Activated T-helper 9 cell treated with anti-CD3 and anti-CD28 coated beads, Interleukin-2, amount 50 U/mL, for 16 hours (primary cell): ENCODE results near the gene ZNF536.

ENCODE experiments used
- DNase-seq: peaks from one replicate; pipeline ENCODE4 v3.0.0-alpha.2; 2020; ENCODE audit warnings: low read depth

ZNF536 gene

DNA sequence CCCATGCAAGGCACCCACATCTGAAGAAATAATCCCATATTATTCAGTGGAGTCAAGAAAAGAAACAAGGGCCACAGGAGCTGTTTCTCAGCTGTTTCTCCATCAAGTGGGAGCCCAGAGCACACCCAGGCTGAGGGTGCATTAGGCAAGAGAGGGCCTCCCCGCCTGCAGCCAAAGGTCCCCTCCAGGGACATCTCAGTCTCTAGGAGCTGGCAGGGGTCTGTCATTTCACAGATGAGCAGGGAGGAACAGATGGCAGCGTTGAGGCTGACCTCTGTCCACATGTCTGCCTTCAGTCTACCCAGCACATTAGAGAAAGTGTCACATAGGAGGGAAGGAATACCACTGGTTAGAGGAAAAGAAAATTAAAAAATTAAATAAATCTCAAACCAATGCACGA, 157.7 kb downstream of the ZNF536 start:
- DNase-seq, result no peak

DNA sequence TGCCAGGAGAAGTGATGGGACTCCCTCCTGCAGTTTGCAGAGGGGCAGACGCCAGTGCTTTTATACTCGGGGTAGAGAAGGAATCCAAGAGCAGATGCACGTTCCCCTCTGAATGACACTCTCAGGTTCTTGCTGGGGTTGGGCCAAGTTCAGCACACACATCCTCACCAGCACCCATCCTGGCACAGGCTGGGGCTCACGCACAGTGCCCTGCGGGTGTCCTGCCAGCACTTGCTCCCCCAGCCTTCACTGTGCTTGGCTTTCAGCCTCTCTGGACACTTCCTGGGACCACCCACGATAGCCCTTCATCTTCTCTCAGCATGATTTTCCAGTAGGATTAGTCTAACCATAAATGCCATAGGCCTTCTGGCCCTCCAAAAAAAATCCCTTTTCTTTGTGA, 158.6 kb downstream of the ZNF536 start:
- no peak for DNase-seq

DNA sequence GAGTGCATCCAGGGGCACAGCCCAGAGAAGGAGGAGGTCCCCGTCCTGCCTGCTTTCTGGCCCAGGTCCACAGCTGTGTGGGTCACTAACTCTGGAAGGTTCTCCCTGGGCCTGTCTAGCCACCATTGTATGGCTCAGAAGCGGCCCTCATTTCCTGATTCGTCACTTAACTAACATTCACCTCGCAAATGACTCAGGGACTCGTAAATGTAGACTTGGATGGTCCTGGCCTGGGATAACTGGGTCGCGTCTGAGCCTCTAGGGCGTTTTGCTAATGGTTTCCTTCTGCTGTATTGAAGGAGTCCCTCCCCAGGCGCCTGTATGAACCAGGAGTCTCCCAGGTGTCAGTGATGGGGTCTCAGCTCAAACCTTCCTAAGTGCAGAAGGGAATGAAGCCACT, 162.8 kb downstream of the ZNF536 start:
- DNase-seq, result no peak

DNA sequence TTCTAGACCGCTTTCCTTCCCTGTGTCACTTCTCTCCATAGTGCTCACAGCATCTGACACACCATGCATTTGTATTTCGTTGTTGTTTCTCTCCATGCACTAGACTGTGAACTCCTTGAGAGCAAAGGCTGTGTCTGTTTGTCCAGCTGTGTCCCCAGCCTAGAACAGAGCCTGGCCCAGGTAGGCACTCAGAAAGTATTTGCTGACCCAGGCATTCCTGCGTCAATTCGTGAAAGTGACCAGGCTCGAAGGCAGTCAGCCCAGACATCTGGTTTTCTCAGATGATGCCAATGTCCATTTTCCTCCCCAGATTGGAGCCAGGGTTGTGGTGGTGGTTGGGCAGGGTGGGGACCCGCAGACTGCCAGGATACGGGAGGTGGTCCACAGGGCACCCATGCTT, 164.8 kb downstream of the ZNF536 start:
- no peak for DNase-seq

DNA sequence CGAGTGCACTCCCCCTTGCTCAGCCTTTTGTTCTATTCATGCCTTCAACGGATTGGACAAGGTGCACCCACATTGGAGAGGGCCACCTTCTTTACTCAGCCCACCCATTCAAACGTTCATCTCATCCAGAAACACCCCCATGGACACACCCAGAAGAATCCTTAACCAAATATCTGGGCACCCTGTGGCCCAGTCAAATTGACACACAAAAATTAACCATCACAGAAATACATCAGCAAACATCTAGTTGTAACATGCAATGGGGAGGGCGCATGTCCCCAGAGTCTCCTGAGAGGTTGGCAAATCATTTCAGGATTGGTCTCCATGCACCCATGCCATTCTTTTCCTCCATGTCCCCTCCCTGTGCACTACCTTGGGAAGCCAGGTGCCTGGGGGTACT, 167.1 kb downstream of the ZNF536 start:
- no peak for DNase-seq

DNA sequence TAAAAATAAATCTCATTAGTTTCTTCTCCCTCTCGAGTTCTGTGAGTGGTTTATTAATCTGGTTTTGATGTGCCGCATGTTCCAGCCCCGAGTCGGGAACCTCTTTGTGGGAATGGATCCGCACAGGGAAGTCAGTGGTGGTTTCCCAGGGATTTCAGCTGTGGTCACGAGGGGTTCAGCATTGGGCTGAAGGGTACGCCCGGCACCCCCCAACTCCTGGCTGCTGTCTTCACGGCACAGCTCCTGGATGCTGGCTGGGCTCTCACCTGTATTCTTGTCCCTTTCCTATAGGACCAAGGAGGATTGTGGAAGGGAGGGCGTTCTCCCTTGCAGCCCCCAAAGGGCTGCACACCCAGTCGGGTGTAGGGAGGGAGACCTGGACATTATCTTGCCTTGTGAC, 167.8 kb downstream of the ZNF536 start:
- DNase-seq, result no peak

DNA sequence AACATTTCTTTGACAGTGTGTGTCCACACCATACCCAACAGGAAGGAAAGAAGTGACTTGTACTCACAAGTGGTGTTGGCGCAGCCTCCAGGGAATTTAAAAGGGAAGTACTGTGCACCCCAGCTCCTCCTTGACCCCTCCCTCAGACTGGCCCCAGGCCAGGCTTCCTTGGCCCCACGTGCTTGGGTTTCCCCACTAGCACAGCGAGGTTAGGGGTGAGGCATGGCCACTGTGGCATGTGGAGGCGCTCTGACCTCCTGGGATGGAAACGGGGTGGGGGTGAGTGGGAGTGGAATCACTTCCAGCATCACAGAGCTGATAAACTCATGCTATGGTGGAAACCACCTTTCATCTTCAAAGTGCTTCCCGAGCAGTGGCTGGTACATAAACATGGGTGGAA, 168.6 kb downstream of the ZNF536 start:
- DNase-seq, result no peak

DNA sequence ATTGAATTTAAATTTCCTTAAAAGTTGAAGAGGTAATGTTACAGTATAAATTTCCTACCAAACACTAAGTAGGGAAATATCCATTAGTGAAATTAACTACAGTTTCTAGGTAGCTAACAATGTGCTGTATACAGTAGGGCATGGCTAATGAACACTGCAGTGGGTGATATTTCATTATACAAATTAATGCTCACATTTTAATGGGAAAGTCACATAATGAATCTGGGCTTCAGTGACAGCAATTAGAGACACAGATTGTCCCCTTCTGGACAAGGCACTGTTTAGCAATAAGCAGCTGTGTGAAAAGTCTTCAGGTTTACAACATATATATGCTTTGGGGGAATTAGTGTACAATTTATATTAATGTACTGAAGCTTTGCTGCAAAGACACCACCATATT, 169.4 kb downstream of the ZNF536 start:
- DNase-seq, result no peak

DNA sequence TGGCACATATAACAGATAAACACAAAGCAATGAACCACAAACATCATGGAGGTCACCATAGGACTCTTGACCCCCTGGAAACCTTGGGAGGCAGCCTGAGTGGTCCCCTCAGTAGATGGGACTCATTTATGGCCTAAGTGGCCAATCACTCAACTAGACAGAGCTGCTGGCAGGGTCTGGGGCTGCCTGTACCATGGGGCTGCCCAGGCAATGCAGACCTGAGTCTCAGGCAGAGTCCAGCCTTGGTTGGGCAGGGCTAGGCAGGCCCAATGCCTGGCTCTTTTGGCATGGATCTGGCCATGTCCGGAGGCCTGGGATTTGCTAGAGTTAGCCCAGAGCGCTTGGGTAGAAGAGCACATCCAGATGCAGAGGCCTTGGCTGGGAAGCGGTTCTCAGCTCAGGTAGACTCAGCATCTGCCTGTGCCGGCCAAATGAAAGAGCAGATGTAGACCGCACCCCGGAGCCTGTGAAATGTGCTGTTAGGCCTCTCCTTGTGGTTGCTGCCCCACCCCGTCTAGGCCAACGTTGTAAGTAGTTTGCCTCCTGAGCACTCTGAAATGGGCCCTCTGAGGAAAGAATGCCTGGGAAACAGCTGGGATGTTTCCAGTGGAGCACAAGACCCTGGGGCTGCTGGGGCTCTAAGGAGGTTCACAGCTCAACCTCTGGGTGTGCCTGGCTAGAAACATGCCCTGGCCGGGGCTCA, 171.2 kb downstream of the ZNF536 start:
- no peak for DNase-seq

DNA sequence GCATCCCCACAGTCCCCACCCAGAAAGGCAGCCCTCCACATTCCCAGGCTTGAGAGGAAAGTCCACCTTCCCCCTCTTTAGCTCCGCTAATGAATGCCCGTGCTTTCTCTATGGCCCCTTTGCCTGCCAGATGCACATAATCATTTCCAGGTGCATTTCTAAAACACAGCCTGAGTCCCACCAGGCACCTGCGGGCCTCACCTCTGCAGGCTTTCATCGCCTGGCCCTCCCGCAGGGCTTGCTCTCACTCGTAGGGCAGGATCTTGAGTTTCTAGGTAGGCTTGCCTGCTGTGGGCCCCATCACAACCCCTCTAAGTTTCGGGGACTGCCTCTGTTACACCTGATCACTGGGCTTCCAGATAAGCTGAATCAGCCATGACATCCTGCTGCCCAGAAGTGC, 173.6 kb downstream of the ZNF536 start:
- DNase-seq, result no peak

DNA sequence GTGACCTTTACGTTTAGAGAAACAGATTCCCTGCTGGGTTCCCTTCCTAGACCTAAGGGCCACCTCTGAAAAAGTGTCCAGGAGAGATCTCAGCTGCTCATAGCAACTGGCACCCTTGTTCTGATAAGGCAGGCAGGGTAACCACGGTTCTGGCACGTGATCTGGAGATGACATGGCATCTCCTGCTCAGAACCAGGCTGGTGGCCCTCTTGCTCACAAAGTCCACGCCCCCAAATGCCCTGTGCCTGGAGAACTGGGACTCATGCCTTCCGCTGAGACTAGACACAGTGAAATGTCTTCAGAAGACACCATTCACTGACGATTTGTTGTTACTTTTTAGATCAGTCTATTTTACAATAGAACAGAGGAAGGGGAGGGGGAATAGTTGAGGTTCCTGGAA, 174.1 kb downstream of the ZNF536 start:
- no peak for DNase-seq

DNA sequence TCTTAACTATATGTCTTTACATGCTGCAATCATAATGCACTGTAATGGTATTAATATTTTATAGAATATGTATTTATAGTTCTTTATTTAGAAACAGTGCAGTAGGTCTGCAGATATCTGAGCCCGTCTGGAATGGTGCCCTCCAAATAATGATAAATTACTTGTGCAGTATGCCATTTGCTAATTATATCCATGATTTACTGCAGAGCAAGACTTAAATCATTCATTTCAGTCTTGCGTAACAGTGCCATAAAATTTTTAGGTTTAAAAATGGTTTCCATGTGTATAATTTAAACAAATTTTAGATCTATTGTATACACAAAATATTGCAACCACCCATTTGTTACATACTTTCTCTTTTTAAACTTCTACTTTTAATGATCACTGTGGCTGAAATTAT, 175.1 kb downstream of the ZNF536 start:
- DNase-seq, result no peak

DNA sequence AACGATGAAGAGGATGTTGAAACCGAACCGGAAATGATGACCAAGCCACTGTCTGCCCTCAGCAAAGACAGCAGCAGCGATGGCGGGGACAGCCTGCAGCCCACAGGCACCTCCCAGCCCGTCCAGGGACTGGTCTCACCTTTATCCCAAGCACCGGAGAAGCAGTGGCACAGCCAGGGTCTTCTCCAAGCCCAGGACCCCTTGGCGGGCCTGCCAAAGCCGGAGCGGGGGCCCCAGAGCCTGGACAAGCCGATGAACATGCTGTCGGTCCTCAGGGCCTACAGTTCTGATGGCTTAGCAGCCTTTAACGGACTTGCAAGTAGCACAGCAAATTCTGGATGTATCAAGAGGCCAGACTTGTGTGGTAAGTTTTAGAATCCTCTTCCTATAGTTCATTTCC, 177.0 kb downstream of the ZNF536 start:
- DNase-seq, result no peak

DNA sequence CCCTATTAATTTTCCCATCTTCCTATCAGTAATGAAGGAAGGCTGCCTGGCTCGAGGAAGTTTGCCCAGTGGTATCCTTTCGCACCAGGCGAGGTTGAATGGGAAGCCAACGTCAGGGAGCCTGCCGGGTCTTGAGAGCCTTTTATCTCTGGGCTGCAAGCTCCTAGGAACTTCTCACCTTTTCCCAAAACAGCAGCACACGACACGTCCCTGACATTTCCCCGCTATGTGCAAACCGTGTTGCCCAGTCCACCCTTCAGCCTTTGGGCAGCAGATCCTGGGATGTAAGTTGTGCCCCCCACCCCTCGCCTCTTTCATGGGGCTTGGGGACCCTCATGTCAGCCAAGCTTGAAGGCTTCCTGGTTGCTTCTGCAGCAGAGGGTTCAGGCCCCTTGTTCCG, 179.1 kb downstream of the ZNF536 start:
- DNase-seq, result no peak

DNA sequence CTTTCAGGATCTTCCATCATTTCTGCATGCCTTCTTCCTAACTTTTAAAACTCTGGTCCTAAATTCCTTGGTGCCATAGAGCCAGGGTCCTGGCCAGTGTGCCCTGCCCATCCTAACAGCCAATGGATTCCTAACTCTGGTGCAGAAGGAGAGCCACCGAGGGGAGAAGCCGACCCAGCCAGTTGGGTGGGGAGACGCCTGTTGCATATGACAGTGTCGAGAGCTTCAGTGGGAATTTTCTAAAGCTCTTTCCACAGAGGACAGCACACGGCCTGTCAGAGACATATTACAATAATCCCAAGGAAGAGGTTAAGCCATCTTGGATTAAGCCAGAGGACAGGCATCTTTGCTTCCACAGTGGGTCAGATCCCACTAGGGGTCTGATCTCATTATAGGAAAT, 180.4 kb downstream of the ZNF536 start:
- DNase-seq, result no peak

DNA sequence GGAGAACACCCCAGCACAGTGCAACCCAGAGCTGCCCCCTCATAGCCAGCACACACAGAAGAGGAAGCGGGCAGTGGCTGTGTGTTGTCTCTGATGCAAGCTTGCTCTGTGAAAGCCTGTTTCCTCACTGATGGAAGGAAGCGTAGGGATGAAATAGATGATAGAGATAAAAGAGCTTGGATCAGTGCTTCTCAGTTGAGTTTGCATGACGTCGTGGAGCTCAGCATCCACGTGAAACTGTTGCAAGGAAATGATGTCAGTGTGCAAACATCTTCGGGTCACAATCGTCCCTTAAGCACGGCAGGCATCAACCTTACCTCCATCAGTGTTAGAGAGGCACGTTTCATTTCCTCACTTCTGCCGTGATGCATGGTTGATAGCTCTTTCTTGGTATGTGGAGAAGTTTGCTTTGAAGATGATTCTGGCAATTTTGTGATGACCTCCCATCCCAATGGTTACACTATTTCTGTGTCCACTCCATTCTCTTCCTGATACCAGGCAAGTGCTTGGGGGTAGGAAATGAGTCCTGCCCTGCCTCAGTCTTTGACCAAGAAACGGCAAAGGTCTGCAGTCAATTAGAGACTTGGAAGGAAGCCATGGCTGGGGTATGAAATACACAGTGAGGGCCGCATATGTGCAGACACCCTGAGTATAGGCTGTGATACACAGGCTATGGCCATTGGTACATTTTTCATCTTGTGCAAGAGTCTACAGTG, 183.0 kb downstream of the ZNF536 start:
- no peak for DNase-seq

DNA sequence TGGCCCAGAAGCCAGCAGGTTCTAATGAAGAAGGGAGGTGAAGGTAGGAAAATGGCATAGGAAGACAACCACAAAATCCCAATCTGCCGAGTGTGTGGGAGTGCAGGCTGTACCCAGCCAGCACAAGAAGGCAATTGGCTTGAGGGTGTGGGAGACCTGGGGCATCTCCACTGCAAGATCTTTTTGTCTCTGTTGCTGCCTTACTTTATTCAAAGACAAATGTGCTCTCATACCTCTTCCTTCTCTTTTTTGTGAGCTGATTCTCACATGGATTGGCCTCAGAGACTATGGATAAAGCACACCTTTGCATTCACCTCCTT, 183.6 kb downstream of the ZNF536 start:
- DNase-seq, result no peak

DNA sequence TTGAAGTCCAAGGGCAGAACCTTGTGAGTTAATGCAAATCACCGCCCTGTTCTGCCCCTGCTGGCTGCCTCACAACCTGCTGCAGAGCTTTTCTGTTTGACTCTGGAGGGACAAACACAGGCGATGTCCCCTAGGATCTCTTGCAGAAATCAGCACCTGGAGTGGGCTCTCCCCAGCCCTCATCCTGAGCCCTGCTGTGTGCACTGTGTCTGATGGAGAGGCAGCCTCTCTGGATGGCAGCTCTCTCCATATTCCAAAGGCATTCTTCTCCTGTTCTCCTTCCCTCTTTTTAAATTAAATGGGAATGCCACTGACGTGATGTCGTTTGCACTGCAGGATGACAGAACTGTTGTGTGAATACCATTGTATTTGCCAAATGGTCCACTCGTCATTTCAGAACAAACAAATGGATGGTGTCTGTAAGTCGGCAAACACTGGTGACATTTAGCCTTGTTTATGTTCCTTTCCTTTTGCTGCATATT, 184.1 kb downstream of the ZNF536 start:
- DNase-seq, result no peak

DNA sequence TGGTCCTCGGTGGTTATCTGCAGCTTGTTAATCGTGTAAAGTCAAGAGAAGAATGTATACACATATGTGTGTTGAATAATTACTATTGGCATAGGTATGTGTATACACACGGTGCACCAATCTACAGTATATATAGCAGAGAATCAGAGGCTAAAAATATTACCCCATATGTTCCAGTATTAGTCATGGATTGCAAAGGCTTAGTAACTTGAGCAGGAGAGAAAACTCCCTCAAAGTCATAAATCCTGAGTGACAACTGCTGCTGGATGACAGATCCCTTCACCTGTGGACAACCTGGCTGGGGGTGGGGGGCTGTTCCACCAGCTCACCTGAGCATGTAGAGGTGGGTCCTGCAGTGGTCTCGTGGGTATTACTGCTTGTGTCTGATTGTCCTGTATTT, 185.0 kb downstream of the ZNF536 start:
- no peak for DNase-seq

DNA sequence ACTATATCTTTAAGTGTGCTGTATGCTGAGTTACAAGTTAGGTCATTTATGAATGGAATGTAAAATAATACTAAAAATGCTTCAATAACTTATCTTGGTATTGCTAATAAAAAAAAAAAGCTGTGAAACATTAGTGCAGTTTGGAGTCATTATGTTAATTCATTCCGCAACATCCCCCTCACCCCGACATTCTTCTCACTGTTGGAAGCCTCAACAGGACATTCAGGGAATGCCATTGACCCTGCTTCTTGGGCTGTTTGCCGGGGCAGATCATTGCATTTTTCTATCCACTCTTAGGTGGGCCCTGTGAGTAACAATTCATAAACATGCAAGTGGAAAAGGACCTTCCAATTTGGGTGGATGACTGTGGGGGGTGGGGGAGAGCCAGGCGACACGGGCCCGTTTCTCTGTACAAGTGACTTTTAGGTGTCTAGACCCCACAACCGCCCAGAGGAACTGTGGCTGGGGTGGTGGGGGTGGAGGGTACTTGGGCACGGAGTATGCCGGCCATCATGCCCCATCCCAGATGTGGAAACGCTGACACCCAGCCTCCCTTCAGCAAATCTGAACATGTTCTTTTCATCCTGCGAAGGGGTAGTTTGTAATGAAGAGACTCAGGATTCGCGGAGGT, 185.9 kb downstream of the ZNF536 start:
- no peak for DNase-seq

DNA sequence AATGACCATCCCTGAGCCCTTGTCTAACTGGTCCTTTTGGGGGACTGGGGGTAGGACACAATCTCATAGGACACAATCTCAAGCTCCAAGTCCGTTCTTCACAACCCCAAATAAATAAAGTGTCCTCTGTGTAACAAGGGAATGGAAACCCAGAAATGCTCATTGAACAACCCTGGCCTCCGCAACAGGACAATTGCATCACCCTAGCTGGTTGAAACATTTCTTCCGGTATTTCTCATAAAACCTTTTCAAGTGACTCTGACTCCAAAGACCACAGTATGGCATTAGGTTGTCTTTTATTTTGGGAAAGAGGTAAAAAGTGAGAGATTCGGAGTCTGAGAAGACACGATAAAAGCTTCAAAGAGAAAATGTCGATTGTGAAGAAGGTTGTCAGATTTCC, 186.6 kb downstream of the ZNF536 start:
- DNase-seq, result no peak

DNA sequence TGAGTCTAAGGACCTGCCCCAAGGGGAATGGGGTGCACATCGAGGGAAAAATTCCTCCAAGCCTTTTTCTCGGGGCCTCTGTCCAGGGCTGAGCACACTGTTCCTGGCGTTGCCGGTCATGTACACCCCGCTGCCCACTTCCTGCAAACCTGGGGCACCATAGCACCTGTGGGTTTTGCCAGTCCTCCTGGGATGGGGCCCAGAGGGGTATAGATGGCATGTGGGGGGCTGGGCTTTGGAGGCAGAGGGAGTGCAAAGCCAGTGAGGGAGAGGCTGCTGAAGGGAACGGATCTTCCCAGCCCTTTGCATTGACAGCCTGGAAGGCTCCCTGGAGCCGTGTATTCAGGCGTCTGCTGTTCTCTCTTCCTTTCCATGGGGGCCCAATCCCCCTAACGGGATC, 187.3 kb downstream of the ZNF536 start:
- DNase-seq, result no peak

DNA sequence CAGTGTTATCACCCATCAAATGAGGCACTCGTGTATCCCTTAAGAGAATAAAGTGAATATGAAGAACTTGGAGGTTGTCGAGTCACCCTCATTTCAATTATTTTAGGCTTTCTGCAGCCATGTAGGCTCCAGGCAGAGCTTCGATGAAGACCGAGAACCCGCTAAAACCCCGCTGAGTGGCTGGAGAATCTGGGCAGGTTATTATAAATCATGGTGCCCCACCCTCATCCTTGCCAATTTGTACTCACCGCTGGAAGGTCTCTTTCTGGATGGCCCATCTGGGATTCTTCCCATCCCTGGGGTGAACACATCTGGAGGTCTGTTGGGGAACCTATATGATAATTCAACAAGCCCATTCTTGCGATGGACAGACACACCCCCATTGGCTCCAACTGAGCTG, 190.8 kb downstream of the ZNF536 start:
- DNase-seq, result no peak

DNA sequence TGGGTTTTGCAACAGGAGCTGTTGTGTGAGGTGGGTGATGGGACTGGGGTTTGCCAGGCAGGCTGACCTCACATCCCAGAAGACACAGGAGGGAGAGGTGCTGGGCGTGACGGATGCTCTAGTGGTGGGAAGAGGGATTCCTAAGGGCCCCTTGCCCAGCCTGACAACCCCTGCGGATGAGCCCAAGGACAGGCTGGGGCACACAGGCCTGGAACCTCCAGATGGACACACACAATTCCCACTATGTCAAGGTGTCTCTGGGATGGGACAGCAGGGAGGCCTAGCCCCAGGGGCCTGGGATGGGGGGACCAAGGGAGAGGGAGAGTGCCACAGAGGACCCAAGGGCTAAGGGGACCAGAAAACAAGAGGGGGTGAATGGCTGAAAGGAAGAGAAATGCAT, 191.5 kb downstream of the ZNF536 start:
- no peak for DNase-seq
